Activated T-helper 9 cell treated with anti-CD3 and anti-CD28 coated beads, Interleukin-2, amount 50 U/mL, for 16 hours (primary cell): ENCODE measurements around the gene IRX1.

Source experiments
- DNase-seq: peaks from one replicate; pipeline ENCODE4 v3.0.0-alpha.2; 2020; ENCODE audit warnings: low read depth

The IRX1 gene

GRCh38 chr5:3595006-3595961, at the start of gene IRX1:
Gene IRX1, plus strand, starts transcription at chr5:3595832. Its CDS starts 274 bp downstream, at chr5:3596106.
- no peak for DNase-seq

- DNase-seq, result no peak
Measured at GRCh38 chr5:3546028-3546427, 49.6 kb upstream of the IRX1 start.

- DNase-seq, result no peak
Measured at GRCh38 chr5:3564116-3564515, 31.5 kb upstream of the IRX1 start.

DNA sequence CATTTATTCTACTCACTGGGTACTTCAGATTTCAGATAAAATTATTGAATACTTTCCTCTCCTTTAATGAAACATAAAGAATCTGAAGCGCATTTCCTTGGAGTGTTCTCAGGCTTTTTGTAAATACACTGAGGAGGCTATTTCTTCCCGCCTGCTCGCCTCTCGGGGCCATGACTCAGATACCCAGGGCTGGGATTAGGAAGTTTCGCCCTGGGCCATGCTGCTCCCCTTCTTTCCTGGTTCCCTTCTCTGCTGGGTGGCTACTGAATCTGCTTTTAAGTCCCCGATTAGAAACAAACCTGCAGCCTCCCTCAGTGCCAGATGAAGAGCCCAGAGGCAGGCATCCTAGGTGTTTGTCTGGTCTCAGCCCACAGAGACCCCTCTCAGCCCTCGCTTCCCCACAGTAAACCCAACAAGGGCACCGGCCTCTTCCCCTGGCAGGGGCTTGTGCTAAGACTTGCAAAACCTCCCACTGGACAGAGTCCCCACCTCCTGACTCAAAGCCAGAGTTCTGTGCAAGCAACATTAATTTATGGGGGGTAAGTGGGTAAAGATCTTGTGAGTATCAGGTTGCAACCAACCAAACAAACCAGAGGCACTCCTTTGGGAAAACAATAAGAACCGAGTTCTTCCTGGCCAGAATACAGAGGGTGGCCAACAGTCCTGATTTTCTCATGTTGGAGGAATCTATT, 30.7 kb upstream of the IRX1 start:
- no peak for DNase-seq

DNA sequence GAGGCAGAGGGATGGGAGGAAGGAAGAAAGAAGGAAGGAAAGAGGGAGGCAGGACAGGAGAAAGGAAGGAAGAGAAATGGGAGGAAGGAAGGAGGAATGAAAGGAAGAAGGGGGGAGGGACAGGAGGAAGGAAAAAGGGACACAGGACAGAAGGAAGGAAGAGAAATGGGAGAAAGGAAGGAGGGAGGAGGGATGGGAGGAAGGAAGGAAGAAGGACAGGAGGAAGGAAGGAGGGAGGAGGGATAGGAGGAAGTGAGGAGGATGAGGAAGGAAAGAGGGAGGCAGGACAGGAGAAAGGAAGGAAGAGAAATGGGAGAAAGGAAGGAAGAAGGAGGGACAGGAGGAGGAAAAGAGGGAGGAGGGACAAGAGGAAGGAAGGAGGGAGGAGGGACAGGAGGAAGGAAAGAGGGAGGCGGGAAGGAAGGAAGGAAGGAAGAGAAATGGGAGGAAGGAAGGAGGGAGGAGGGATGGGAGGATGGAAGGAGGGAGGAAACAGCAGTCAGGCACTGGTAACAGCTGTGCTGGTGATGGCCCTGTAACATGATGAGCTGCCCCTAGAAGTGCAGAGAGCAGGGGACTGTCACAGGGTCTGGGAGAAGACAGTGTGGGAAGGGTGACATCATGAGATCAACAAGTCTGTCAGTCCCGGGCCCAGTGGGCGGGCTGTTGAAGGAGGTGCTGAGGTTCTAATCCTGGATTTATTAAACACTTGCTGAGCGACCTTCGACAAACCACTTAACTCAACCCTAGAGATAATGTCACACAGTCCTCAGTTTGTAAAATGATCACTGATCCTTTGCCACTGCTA, 10.7 kb upstream of the IRX1 start:
- no peak for DNase-seq

DNA sequence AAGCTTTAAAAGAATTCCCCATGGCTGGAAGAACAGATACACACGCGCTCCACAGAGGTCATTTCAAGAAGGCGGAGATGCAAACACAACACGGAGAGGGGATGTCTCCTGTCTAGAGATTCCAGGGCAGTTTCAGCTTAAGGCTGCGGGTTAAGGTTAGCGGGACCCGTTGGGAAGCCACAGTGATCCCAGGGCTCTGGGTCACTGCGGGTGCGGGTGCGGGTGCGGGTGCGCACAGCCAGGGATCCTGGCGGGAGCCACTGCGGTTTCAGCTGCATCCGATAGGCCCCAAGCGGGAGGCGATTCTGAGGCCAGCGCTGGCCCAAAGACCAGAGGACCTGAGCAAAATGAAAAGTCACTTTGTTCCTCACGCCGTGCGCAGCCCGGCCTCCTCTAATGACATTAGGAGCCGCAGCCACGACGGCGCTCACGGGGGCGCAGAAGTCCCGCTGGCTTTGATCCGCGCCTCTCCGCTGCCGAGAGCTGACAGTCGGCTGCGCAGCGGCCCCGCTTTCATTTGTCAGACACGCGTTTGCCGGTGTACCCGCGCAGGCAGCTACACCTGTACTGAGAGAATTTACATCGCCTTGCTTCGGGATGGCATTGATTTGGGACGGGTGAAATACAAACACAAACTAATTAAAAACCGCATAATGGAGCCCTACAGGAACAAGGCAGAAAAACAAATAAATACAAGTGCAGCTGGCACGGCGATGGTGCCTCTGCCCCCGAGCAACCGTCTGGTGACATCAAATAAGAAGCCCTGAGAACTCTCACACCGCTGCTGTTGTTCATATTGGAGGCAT, 5.3 kb upstream of the IRX1 start:
- no peak for DNase-seq

DNA sequence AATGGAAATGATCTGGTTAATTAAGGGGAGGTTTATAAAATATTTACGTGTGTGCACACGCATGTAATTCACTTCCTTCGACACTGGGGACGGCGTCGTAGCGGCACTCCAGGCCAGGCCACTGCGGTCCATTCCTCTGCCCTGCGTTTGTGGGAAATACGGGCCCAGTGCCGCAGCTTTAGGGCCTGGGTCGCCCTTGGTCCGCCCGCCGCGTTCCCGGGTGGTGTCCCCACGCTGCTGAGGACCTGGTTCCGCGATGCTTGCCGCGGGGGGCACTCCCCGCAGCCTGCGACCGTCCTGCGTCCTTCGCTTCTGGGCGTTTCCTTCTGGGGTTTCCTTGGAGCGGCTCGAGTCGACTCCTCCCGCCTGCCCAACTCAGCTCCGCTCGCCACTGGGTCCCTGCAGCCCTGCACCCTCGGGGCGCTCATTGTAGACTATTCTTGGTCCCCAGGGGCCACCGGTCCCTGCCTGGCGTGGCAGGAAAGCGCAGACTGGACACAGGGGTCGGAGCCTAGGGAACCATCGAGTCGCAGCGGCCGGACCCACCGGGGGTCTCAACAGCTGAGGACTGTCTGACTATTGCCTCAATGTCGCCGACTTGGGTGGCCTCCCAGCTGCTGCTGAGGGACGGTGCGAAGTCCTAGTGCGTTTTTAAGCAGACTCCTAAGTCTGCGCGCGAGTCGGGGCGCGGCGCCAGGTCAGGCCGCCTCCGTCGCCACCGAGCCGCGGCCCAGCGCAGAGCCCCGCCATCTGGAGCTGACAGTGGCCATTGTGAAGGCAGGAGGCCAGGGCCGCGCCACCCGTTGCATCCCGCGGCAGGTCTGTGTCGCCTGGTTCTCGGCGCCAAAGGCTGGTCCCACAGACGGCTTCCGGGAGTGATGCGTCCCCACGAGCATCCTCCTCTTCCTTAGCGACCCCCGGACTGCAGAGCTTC, 4.4 kb upstream of the IRX1 start:
- DNase-seq, result no peak

- no peak for DNase-seq
Measured at GRCh38 chr5:3592298-3592697, 3.3 kb upstream of the IRX1 start.

GRCh38 chr5:3593771-3594509, 1.7 kb upstream of the IRX1 start:
- DNase-seq, result no peak

DNA sequence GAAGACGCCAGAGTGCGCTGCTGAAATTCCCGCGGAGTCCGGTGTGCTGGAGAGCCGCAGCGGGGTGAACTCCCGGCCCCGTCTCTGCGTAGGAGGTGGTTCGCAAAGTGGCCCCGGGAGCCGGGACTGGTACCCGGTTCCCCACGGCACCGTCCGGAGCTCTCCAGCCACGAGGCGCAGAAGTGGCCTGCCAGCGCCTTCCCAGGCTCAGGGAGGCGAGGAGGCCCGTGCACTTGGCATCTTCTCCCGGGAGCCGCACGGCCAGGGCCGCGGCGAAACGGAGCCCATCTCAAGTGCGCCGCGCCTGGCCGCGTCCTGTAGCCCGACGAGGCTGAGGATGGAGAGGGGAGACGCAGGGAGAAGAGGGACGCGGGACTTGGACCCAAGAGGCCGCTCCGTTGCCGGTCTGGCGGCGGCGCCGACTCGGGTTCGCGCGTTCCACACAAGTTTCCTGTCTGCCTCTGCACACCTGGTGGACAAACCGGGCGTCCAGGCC, 1.1 kb upstream of the IRX1 start:
- DNase-seq, result no peak

- DNase-seq, result no peak
Measured at GRCh38 chr5:3596261-3596825, 711 bp downstream of the IRX1 start.

GRCh38 chr5:3596857-3597166, 1.2 kb downstream of the IRX1 start:
- no peak for DNase-seq

GRCh38 chr5:3597167-3598007, 1.8 kb downstream of the IRX1 start:
- no peak for DNase-seq

- no peak for DNase-seq
Measured at GRCh38 chr5:3598207-3598606, 2.6 kb downstream of the IRX1 start.

DNA sequence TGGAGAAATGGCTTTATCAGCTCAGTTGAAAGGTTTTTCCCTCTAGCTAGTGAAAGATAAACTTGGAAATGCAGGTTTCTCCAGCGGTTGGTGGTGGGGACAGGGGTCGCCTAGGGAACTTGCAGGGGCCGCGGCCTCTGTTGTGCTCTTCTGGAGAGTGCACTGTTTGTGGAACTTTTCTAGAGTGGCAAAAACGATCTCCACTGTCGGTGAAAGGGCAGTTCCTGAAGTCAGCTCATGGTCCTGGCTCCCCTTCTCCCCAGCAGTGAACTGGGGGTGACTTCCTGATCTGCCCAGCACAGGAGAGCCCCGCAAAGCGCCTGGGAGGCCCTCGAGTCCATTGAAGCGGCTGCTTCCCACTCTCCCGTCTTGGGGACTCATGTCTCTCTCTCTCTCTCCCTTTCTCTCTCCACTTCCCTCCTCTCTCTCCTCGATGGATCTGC, 3.2 kb downstream of the IRX1 start:
- DNase-seq, result no peak

GRCh38 chr5:3599226-3600105, 3.8 kb downstream of the IRX1 start:
- no peak for DNase-seq
